A549 (cell line): ENCODE data around the gene THRA. TPM values are rescaled to one million over a fixed set of nuclear protein-coding genes. Genes with fewer than 3 reads are reported as not detected.

Source experiments
- ATAC-seq, 2 experiments: fragments of 200-7000 bp in 1 of 2; fragments of >200 bp in 1 of 2; cut with Nextera tagmentation in 1 of 2; cut with Tn5 transposase in 1 of 2; 3 replicates each; pipeline versions ENCODE4 v1.8.0 to v1.9.1; 2018 to 2020; ENCODE audit warnings: mild to moderate bottlenecking in 1 of 2, moderate library complexity in 1 of 2
- CTCF ChIA-PET: fragments of 300-600 bp; sonication (Branson Sonifier 250); formaldehyde crosslinking; extraction: SDS; loops from one replicate; lab custom pipeline; 2021; ENCODE audit warnings: antibody characterized with exemption, inconsistent platforms; lab: Yijun Ruan, JAX
- POLR2A ChIA-PET: fragments of 350-600 bp; formaldehyde crosslinking; extraction: SDS; loops from one replicate; lab custom pipeline; 2021; ENCODE audit warnings: antibody characterized with exemption, inconsistent platforms; lab: Yijun Ruan, JAX
- DNase-seq, 2 experiments: peaks; one replicate each; pipeline versions ENCODE4 v3.0.0 to v3.0.0-alpha.2; 2011 to 2016; ENCODE audit warnings: low read depth in 1 of 2, low spot score in 1 of 2
- FAIRE-seq: peaks from 2 replicates; lab custom pipeline; 2011; peaks lifted over from hg19 to GRCh38; lab: Jason Lieb, UNC
- H3K27ac ChIP-seq, 2 experiments: fragments of >200 bp; sonication (Bioruptor Twin); formaldehyde crosslinking; 3 replicates each; pipeline ENCODE4 v1.5.1; 2016 to 2017
- H3K4me1 ChIP-seq: fragments of >200 bp; sonication (Bioruptor Twin); formaldehyde crosslinking; 3 replicates; pipeline ENCODE4 v1.6.1; 2016
- H3K4me2 ChIP-seq: fragments of >200 bp; sonication (Bioruptor Twin); formaldehyde crosslinking; 3 replicates; pipeline ENCODE4 v1.6.1; 2016
- H3K4me3 ChIP-seq: fragments of >200 bp; sonication (Bioruptor Twin); formaldehyde crosslinking; 3 replicates; pipeline ENCODE4 v1.5.1; 2016
- H3K9me3 ChIP-seq: fragments of >200 bp; sonication (Bioruptor Twin); formaldehyde crosslinking; 3 replicates; pipeline ENCODE4 v1.6.1; 2016
- BCL3 ChIP-seq: fragments of >200 bp; sonication (Bioruptor Twin); formaldehyde crosslinking; IDR thresholded peaks from 3 replicates; pipeline ENCODE4 v1.6.1; 2016
- CHD2 ChIP-seq: fragments of 150-350 bp; IDR thresholded peaks from 2 replicates; pipeline ENCODE4 v1.6.1; 2014; ENCODE audit warnings: low read length; ENCODE audit not compliant: partially characterized antibody
- CTCF ChIP-seq: fragments of >200 bp; sonication (Bioruptor Twin); formaldehyde crosslinking; IDR thresholded peaks from 3 replicates; pipeline ENCODE4 v1.5.1; 2016
- FOSL2 ChIP-seq, 2 experiments: fragments of 450-650 bp in 1 of 2; fragments of >200 bp in 1 of 2; sonication (Bioruptor Twin) in 1 of 2; formaldehyde crosslinking; IDR thresholded peaks; 2 replicates each; pipeline versions ENCODE4 v1.5.0 to v1.6.1; 2016 to 2020; ENCODE audit warnings: mild to moderate bottlenecking in 1 of 2, moderate library complexity in 1 of 2
- GATA3 ChIP-seq: IDR thresholded peaks from 2 replicates; pipeline ENCODE4 v1.6.1; 2012; ENCODE audit warnings: borderline replicate concordance
- HOXA7 ChIP-seq: fragments of 250-450 bp; sonication (Bioruptor Pico); IDR thresholded peaks from 2 replicates; pipeline ENCODE4 v1.5.0; 2020; ENCODE audit warnings: mild to moderate bottlenecking, moderate library complexity
- HOXB13 ChIP-seq: fragments of 250-450 bp; sonication (Bioruptor Pico); IDR thresholded peaks from 2 replicates; pipeline ENCODE4 v1.5.0; 2020; ENCODE audit warnings: low read depth, mild to moderate bottlenecking, moderate library complexity
- KDM1A ChIP-seq: fragments of 200-600 bp; sonication (generic); IDR thresholded peaks from 2 replicates; pipeline ENCODE4 v1.6.1; 2016; ENCODE audit warnings: low read depth, mild to moderate bottlenecking
- MAX ChIP-seq: IDR thresholded peaks from 2 replicates; pipeline ENCODE4 v1.6.1; 2012
- MYC ChIP-seq: IDR thresholded peaks from 2 replicates; pipeline ENCODE4 v1.6.1; 2012; ENCODE audit warnings: mild to moderate bottlenecking, inconsistent platforms, low read length, improper control_type of control experiment, borderline replicate concordance
- NPAS2 ChIP-seq: fragments of 250-450 bp; sonication (Bioruptor Pico); IDR thresholded peaks from 2 replicates; pipeline ENCODE4 v1.8.0; 2022; ENCODE audit warnings: mild to moderate bottlenecking, moderate library complexity, borderline replicate concordance
- POLR2A ChIP-seq: IDR thresholded peaks from 2 replicates; pipeline ENCODE4 v1.6.1; 2012; ENCODE audit warnings: mild to moderate bottlenecking, low read length
- RNF2 ChIP-seq: fragments of 200-600 bp; sonication (generic); IDR thresholded peaks from 2 replicates; pipeline ENCODE4 v1.6.1; 2016; ENCODE audit warnings: low read depth, mild to moderate bottlenecking, antibody characterized with exemption, moderate library complexity, borderline replicate concordance
- TFCP2L1 ChIP-seq: fragments of 250-450 bp; sonication (Bioruptor Pico); IDR thresholded peaks from 2 replicates; pipeline ENCODE4 v1.5.0; 2021; ENCODE audit warnings: mild to moderate bottlenecking
- USF2 ChIP-seq: fragments of 450-650 bp; IDR thresholded peaks from 2 replicates; pipeline ENCODE4 v1.6.1; 2014; ENCODE audit warnings: antibody characterized with exemption
- ZNF302 ChIP-seq: fragments of 250-450 bp; sonication (Bioruptor Pico); IDR thresholded peaks from 2 replicates; pipeline ENCODE4 v1.9.0; 2021; ENCODE audit warnings: inconsistent platforms, mild to moderate bottlenecking, moderate library complexity
- WGBS: methylation state at CpG from one replicate; pipeline ENCODE4 v1.1.6; 2017; ENCODE audit errors: missing lambda C conversion rate; 5-methylcytosine and 5-hydroxymethylcytosine counted together
- polyA plus RNA-seq, 4 experiments: library from polyadenylated mRNA; depleted of rRNA in 3 of 4; stranded (reverse); fragments of >200 nt; fragmentation: RNase III in 1 of 4; extraction: RNeasy Plus Mini Kit Qiagen cat#74134 plus additional on column Dnase treatment in 1 of 4; gene quantifications; 2 replicates in 3 of 4; 3 replicates in 1 of 4; pipeline ENCODE4 v1.2.3, GENCODE V29; 2011 to 2017

THRA gene
- polyA plus RNA-seq, 2 of the 4 experiments (the other 2 are of a cell fraction) = 20.1 to 22.5 TPM

GRCh38 chr17:40122136-40122998 lies 59.6 kb downstream of the THRA start:
- no peak for TF ChIP-seq HOXB13 (CRISPR knock-in tag)
- TF ChIP-seq ZNF302 (CRISPR knock-in tag) = no peak
- TF ChIP-seq GATA3 = 0 out of 2 replicates have a peak, but pooled peaks have one; percentile 3
- peak; percentile 18; the same call in 1 of the 2 replicates for TF ChIP-seq POLR2A
- TF ChIP-seq BCL3 = no peak; the same call in 2 of the 3 replicates
- TF ChIP-seq RNF2 = no peak
- no peak for TF ChIP-seq FOSL2 (IDR thresholded peaks at IDR 0.05)
- no peak for TF ChIP-seq FOSL2 (CRISPR knock-in tag; IDR thresholded peaks at IDR 0.05)
- no peak for TF ChIP-seq USF2
- TF ChIP-seq MYC = 0 out of 2 replicates have a peak, but pooled peaks have one; percentile 34
- 0 out of 3 replicates have a peak, but pooled peaks have one; percentile 4 for TF ChIP-seq CTCF
- TF ChIP-seq TFCP2L1 (CRISPR knock-in tag) = no peak
- Histone ChIP-seq H3K27ac (peak overlapping the region; percentile 94 to 100), H3K4me1 (peaks cover 24% of the 10 kb centered on the region), H3K9me3 (no peaks in the 10 kb centered on the region), H3K4me2 (peak overlapping the region; percentile 78), H3K4me3 (peak overlapping the region; percentile 67)
- DNase-seq (peak; percentile 62 to 69), FAIRE-seq (no peak), ATAC-seq (peak; percentile 63 to 69)
- ChIA-PET CTCF (interaction anchor here (0.5 to 9.6 kb wide), 18 partner anchors 9 to 268 kb away, joined by 3 to 123 read pairs (median 4); partner anchors contain the start of genes CASC3 and CSF3), POLR2A (interaction anchor here (0.6 to 6.5 kb wide), 6 partner anchors 9 to 142 kb away, joined by 3 to 60 read pairs (median 20); partner anchors contain the start of genes CASC3, NR1D1 and PSMD3)
- WGBS = 3% methylated on average over 46 of the region's 97 CpGs

GRCh38 chr17:40122999-40123810 lies 60.4 kb downstream of the THRA start:
- 2% methylated on average over 37 of the region's 43 CpGs for WGBS
- Histone ChIP-seq H3K27ac (peak overlapping the region; percentile 94 to 100), H3K9me3 (no peaks in the 10 kb centered on the region)
- FAIRE-seq (peak; percentile 46), DNase-seq (peak; percentile 72)
- peak; percentile 29 for TF ChIP-seq CHD2
- TF ChIP-seq NPAS2 (CRISPR knock-in tag) = no peak
- no peak for TF ChIP-seq HOXA7 (CRISPR knock-in tag)
- TF ChIP-seq CTCF = no peak
- peak; percentile 98 for TF ChIP-seq KDM1A
- peak; percentile 86 for TF ChIP-seq MAX
- TF ChIP-seq, all 56 proteins: peak for 3
- ChIA-PET CTCF (interaction anchor here (0.7 to 9.6 kb wide), 24 partner anchors 10 to 178 kb away, joined by 3 to 123 read pairs (median 5); partner anchors contain the start of genes CASC3, CSF3 and NR1D1), POLR2A (interaction anchor here (1.1 to 6.5 kb wide), 5 partner anchors 10 to 23 kb away, joined by 3 to 60 read pairs (median 34); partner anchors contain the start of genes CASC3 and NR1D1)
- ATAC-seq = peak; percentile 31 to 48; a peak in 5 of 6 replicates
- Histone ChIP-seq H3K4me3 (peak overlapping the region; percentile 67), H3K4me2 (peak overlapping the region; percentile 78), H3K4me1 (peaks cover 24% of the 10 kb centered on the region)
